Stimulated activated CD4-positive, alpha-beta T cell treated with anti-CD3 and anti-CD28 coated beads, Interleukin-4, amount 100 ng/mL, for 4 hours (primary cell): ENCODE results near the gene TAB3.

Experiments
- DNase-seq, 2 experiments: peaks; one replicate each; pipeline ENCODE4 v3.0.0-alpha.2; 2020

TAB3 gene, protein sequence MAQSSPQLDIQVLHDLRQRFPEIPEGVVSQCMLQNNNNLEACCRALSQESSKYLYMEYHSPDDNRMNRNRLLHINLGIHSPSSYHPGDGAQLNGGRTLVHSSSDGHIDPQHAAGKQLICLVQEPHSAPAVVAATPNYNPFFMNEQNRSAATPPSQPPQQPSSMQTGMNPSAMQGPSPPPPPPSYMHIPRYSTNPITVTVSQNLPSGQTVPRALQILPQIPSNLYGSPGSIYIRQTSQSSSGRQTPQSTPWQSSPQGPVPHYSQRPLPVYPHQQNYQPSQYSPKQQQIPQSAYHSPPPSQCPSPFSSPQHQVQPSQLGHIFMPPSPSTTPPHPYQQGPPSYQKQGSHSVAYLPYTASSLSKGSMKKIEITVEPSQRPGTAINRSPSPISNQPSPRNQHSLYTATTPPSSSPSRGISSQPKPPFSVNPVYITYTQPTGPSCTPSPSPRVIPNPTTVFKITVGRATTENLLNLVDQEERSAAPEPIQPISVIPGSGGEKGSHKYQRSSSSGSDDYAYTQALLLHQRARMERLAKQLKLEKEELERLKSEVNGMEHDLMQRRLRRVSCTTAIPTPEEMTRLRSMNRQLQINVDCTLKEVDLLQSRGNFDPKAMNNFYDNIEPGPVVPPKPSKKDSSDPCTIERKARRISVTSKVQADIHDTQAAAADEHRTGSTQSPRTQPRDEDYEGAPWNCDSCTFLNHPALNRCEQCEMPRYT

DNA sequence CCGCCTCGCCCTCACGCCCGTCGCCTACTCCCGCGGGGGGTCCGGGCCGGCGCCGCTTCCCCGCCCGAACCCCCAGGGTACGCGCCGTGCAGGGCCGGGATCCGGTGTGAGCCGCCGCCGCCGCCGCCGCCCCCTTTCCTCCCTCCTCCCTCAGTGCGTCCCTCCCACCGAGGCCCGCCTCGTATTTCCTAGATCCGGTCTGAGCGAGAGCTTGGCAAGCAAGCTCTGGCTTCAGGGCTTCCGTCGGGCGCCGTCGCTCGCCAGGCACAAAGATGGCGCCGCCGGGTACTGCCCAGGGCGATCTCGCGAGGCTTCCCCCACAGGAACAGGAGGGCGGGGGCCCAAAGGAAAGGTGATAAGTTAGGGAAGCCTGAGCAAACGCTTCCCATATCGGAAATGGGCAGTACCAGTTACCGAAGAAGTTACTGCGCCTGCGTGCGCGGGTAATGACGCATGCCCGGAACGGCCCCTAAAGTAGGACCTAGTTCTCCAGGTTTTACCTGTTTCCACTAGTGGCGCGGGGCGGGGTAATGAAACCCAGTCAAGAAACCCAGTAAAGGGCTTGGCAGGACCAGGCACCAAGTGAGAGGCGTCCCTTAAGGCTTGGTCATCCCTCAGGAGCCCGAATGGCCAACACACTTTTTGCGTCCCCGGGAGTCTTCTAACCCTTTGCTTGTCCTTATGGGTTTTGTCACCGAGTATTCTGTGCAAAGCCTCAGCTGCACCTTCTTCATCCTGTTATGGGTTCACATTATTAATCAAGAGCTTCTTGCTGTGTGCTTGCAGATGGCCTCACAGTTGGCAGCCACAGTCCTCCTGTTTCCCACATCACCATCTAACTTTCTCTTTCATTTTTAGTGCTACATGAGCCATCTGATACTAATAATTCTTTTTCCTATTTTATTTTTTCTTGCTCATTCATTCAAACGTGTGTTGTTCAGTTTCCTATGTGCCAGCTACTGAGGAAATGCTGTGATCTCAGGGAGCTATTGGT, at the start of gene TAB3:
TAB3 (minus strand) TSS at position 108 of the 994 bp plus-strand sequence. CDS start 29,666 bp downstream, outside the sequence.
- peak; percentile 85 to 95 for DNase-seq

DNA sequence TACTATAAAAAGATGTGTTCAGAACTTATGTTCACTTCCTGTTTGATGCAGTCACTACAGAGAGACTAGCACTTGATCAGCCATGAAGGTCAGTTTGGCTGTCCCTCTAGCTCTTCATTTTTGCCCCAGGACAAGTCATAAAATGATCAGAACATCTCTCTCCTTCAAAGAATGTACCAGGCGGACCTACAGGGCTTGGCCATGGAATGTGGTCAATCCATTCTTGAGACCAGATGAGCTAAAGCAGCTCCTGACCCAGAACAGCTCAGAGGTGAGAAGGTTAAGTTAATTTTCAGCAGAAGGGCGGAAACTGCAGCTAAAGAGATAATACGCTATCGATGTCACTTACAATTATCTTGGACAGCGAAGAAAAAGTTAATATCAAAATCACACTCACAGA, 49.2 kb upstream of the TAB3 start:
- no peak for DNase-seq

DNA sequence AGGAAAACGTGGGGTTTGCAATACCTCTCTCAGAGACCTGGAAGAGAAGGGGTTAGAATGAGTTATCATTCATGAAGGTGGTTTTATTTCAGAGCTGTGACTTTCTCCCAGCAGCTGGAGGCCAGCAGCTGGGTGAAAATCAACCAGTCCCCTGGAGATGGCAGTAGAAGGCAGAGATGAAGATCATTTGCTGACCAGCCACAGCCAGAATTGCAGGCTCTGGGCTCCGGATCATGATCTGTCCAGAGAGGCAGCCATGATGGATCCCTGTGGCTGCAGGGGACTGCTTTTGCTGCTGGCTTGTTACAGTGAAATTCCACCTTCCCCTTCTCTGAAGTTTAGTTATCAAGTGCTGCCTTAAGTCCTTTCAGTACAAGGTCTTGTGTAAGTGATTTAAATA, 46.9 kb upstream of the TAB3 start:
- no peak for DNase-seq

DNA sequence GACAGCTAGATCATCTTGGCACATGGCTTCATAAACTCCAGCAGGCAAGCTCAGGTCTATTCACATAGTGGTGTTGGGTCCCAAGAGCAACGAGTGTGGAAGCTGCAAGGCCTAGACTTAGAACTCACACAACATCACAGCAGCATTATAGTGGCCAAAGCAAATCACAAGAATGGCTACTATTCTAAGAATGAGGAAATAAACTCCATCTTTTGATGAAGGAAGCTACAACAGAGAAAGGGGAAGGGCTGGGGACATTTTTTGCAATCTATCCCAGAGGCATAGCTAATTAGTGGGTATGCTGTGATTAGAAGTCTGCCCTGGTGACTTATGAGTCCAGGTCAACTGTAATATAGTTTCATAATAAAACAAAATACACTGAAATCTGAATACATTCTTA, 42.9 kb upstream of the TAB3 start:
- no peak for DNase-seq

DNA sequence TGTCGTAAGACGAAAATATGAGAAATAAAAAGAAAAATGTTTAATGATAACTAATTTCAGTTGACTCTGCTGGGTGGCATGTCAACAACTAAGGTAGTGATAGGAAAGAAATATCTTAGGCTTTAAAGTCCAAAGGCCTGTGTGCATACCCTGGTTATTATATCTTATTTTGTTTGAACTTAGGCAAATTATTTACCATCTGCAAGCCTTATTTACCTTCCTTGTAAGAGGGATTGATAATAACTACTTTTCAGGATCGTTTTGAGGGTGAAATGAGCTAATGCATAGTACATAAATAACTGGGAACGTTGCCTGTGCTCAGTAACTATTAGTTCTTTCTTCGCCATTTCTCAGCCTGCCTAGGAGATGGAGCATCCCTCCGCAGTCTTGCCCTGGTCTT, 41.6 kb upstream of the TAB3 start:
- no peak for DNase-seq

DNA sequence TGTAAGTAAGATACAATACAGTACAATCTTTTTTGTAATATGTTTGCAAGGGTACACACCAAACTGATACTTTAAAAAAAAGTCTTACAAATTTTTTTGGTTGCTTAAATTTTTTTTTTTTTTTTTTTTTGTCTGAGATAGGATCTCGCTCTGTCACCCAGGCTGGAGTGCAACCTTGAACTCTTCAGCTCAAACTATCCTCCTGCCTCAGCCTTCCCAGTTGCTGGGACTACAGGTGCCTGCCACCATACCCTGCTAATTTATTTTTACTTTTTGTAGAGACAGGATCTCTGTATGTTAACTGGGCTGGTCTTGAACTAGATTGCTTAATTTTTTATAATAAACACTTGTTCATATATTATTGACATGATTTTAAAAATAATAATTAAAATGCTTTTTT, 41.1 kb upstream of the TAB3 start:
- DNase-seq = no peak

DNA sequence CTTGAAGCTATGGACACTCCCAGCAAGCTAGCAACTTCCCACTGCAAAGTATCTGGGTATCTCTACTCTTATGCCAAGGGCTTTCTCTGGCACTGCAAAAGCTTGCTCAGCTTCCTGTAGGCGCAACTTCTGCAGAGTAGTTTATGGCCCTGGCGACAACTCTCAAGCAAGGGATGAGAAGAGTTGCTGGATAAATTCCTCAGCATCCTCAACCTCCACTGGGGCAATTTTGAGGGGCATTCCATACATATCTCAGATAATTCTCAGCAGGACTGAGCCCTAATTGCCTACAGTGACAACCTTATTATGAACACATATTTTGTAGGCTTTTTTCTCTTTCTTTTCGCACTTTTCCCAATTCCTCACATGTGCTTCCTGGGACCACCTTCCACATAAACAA, 31.2 kb upstream of the TAB3 start:
- DNase-seq = no peak

DNA sequence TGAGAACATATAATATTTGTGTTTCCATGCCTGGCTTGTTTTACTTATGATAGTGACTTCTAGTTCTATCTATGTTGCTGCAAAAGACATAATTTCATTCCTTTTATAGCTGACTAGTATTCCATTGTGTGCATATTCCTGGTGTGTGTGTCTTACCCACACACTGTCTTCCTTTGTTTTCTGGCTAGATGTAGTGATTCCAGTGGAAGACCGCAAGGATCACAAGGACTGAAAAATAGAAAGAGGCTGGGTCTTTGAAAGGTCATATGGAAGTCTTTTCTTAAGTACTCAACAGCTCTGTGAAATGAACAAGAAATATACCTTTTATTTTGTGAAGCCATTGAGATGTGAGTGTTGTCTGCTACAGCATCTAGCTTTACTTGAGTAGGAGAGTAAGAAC, 29.4 kb upstream of the TAB3 start:
- no peak for DNase-seq

DNA sequence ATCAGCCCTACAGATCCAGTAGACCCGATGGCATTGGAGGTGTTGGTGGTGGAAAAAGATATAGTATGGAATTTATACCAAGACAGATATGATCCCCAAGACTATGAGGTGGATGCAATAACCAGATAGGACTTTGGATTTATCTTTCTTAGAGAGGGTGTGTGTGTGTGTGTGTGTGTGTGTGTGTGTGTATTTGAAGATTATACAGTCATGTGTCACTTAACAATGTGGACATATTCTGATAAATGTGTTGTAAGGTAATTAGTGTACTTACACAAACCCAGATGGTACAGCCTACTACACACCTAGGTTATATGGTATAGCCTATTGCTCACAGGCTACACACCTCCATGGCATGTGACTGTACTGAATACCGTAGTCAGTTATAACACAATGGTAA, 24.4 kb upstream of the TAB3 start:
- no peak for DNase-seq

DNA sequence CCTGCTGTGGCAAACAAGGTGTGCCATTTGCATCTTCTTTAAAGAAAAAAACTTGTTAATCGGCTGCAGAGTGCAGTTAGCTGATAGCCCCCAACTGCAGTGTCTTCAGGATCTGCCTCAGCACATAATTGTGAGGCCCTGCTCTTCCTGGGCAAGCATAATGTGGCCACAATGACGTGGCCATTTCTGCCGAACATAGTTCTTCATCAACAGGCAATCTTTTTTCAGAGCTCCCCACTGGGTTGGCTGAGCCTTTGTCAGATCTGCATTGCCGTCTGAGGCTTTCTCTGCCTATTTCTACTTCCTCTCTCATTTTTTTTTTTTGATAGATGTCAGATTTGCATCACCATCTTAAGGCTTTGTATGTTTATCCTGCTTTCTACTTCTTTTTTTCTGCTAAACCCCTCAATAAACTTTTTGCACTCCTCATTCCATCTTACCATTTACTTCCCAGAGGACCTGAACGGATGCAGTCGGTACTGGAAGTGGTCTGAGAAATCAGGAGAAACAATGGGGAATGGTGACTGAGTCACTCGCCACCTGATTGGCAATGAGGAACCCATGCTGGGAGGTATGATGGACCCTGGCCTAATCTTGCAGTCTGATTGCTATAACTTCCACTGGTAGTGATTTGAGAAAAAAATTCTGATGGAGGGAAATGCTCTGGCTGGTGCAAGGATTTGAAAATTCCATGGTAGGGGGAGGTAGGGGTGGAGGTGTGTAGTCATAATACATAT, 21.2 kb upstream of the TAB3 start:
- DNase-seq = no peak

DNA sequence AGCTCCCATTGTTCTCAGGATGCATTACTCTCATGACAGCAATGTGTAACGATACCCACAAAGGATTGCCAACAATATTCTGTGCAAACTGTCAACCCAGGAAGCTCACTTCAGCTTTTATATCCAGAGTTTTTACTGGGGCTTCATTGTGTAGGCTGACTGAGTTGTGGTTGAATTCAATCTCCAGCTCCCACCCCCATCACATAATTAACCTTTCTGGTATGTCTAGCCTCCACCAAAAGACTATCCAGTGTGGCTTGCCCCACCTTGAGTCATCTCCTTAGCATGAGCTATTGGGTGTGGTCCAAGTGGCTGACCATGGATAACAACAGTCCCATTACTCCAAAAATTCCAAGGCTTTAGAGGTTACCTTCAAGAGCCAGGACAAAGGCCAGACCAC, 17.7 kb upstream of the TAB3 start:
- DNase-seq = no peak

DNA sequence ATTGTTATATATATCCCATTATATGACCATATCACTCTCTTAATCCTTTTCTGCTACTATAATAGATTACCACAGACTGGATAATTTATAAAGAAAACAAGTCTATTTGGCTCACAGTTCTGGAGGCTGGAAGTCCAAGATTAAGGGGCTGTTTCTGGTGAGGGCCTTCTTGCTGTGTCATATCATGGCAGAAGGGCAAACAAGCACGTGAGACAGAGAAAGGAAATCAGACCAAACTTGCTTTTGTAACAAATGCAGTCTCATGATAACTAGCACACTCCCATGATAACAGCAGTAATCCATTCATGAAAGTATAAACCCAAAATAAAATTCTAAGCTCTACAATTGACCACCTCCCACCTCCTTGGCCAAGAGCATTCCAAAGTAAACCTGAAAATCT, 16.3 kb upstream of the TAB3 start:
- no peak for DNase-seq

DNA sequence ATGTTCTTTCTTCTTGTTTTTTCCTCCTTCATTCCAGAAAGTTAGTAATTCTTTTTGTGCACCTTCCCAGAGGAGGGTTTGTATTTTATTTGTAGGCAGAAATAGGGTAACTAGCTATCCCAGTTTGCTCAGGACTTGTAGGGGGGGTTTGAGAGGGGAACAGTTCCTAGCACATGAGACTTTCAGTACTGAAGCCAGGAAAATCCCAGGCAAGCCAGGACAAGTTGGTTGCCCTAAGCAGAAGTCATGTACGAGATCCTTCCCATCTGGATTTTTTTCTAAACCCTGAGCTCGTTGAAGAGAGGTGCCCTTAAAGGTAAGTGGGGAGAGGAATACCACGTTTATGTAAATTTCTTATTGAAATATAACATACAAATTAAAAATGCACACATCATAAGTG, 15.6 kb upstream of the TAB3 start:
- DNase-seq = no peak

DNA sequence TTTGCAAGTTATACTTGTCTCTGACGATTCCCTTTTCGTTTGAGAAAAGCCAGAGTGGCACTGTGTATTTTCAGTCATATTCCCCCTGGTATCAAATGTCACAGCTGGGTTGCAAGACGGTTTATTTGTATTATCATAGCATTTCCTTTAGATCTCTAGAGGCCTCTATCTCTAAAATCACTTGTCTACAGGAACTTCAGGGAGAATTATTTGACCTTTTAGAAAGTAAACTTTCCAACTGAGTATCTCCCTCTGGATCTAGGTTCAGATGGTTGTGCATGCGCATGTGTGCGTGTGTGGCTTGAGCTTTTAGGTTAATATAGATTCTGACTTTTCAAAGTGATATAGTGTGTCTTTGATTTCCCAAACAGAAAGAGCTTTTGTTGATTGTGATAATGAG, 15.1 kb upstream of the TAB3 start:
- DNase-seq = no peak

DNA sequence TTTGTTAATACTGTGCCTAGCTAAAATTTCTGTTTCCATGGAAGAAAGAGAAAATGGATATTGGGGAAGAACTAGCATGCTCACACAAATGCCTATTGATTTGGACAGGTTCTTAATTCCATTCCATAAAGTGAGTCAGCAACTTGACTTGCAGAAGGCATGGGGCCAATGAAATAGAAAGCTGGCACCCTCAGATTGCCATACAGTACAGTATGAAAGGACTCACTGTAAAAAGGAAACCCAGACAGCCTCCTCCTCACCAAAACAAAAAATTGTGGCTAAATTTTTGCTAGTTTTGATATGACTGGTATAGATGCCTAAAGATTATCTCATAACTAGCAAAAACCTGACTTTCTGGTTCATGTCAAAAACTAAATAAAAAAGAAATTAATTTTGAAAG, 11.2 kb upstream of the TAB3 start:
- no peak for DNase-seq

DNA sequence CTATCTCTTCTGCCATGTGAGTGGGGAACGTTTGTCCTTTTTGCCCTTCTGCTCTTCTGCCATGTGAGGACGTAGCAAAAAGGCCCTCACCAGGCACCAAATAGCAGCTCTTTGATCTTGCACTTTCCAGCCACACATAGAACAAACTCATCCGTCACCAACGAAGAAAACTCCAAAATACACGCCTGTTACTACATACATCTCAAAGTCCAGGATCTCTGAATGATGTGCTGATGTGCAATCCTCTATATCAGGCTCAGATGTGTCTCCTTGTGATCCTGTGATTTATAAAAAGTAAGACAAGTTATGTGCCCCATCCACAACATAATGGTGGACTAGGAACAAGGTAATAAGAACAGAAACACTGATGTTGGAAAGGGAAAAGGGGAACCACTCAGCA, 9.8 kb upstream of the TAB3 start:
- no peak for DNase-seq

DNA sequence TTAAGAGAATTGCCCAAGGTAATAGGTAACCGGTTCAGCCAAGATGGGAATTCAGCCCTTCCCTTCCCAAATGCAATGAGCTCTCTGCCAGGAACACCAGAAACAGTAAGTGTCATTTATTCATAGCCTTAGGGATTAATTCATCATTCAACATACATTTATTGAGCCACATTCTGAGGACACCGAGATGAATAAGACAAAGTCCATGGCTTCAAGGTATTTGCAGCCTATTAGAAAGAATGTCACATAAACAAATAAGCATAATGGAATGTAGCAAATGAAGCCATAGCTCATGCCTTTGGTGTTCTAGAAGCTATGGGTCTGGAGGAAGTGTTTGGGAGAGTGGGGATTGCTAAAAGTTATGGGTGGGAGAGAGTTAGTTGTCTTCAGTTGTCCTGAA, 6.3 kb upstream of the TAB3 start:
- DNase-seq = no peak

DNA sequence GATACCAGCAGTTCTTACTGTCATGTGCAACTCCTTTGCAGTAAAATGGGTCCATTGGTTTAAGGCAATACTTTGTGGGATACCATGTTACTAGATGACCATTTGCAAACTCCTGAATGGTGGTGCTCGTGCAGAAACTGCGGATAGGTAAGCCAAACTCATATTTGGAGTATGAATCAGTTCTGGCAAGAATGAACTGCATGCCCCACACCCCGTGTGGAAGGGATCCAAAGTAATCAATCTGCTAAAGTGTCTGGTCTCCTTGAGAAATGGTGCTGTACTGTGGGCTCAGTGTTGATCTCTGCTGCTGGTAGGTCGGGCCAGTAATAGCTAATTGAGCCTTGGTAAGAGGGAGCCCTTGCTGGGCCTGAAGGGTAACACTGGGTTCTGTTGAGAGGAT, 4.2 kb upstream of the TAB3 start:
- DNase-seq = no peak

DNA sequence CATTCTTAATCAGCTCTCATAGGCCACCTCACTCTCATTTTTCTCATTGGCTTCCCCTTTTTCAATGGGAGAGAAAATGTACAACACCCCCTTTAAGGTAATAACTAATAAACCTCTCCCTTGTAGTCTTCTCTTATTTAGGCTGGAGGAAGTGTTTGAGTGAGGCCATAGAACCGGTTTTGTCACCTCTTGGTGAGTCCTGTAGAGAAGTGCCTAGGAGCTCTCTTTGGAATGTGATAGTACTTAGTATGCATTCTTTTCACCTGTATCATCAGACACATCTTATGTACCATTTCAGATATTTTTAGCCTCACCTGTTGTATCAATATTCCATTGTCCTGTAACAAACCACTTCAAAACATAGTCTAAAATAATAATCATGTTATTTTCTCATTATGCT, 3.5 kb upstream of the TAB3 start:
- no peak for DNase-seq

DNA sequence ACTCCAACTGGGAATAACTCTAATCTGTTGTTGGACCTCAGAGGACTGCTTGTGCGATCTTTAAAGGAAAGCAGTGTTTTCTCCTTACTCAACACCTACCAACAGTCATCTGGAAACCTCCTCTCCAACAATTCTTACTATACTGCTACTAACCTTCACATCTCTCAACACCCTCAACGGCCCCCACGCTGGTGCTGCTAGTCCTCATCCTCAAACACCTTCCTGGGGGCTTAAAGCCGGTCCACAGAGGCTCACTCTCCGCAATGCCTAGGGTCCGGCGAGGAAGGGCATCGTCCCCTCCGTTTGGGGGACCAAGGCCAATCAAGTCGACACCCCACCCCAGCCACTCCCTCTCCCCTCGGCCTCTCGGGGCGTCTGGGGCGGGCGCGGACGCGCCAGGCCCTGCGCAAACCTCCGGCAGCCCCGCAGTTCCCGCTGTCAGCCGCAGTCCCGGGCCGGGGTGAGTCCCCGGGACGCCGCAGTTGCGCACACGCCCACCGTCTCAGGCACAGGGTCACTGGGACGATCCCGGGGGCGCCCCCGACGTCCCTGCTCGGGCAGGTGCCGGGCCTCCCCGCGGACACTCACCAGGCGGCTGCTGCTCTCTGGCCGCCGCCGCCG, 418 bp downstream of the TAB3 start:
- DNase-seq = peak; percentile 1 to 8

DNA sequence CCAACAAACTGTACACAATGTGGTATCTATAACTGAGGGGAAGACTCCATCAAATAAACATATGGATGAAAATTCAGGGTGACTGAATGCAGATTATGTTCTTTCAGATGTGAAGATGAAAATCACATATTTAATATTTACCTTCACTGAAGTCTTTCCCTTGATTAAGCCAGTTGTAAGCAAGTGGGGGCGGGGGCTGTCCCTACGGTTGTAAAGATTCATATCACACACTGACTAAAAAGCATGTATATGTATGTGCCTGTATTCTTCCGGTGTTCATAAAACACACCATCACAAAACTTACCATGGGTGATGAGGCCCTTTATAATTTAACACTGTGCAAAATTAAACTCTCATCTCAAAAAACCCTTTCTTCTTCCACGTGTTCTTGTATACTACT, 1.3 kb downstream of the TAB3 start:
- peak; percentile 43 to 54 for DNase-seq

DNA sequence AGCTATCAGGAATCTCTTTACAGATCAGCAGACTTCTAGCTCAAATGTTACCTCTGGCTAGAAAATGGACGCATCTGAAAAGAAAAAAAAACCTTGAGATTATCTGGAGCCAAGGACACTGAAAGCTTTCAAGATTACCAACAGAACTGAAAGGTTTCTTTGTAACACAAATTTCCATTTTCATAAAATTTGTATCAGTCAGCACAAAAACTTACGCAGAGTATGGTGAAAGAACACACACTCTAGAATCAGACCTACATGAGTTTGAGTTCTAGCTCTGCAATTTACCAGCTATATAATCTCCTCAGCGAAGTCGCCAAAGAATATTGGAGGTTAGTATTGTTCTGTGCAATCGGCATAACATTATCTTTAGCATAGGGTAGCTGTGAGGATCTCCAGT, 1.8 kb downstream of the TAB3 start:
- no peak for DNase-seq
